GM12872 (cell line): ENCODE data around the gene TENM4.

ENCODE experiments used
- TF ChIP-seq, protein P1 (sequence below): IDR thresholded peaks from 3 replicates; pipeline ENCODE4 v1.5.1; 2011; ENCODE audit warnings: low read depth, mild to moderate bottlenecking, low read length, moderate library complexity; ENCODE audit not compliant: insufficient read depth

The TENM4 gene

GRCh38 chr11:79040348-79040747 lies 400.5 kb downstream of the TENM4 start:
- TF ChIP-seq, protein P1, sequence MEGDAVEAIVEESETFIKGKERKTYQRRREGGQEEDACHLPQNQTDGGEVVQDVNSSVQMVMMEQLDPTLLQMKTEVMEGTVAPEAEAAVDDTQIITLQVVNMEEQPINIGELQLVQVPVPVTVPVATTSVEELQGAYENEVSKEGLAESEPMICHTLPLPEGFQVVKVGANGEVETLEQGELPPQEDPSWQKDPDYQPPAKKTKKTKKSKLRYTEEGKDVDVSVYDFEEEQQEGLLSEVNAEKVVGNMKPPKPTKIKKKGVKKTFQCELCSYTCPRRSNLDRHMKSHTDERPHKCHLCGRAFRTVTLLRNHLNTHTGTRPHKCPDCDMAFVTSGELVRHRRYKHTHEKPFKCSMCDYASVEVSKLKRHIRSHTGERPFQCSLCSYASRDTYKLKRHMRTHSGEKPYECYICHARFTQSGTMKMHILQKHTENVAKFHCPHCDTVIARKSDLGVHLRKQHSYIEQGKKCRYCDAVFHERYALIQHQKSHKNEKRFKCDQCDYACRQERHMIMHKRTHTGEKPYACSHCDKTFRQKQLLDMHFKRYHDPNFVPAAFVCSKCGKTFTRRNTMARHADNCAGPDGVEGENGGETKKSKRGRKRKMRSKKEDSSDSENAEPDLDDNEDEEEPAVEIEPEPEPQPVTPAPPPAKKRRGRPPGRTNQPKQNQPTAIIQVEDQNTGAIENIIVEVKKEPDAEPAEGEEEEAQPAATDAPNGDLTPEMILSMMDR: no peak

DNA sequence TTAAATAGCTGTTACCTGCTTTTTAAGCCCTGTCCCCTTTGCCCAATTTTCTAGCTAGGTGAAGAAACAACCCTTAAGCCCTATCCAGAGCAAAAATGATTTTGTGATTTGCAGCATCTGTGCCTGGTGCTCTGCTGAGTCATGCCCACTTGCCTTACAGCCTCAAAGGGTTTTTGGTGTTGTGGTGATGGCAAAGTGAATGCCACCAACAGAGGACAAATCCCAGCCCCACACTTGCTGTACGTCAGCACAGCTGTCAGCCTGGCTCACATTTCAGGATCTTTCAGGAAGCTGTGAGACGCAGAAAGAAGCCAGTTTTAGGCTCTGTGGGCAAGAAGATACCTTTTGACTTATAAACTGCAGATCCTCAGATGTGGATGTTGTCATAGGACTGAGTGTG lies 401.7 kb downstream of the TENM4 start:
- TF ChIP-seq, protein P1: no peak

GRCh38 chr11:79035881-79036280 lies 404.9 kb downstream of the TENM4 start:
- TF ChIP-seq, protein P1: no peak

GRCh38 chr11:79033833-79034232 lies 407.0 kb downstream of the TENM4 start:
- TF ChIP-seq, protein P1: no peak

GRCh38 chr11:79030448-79030847 lies 410.4 kb downstream of the TENM4 start:
- TF ChIP-seq, protein P1: no peak

DNA sequence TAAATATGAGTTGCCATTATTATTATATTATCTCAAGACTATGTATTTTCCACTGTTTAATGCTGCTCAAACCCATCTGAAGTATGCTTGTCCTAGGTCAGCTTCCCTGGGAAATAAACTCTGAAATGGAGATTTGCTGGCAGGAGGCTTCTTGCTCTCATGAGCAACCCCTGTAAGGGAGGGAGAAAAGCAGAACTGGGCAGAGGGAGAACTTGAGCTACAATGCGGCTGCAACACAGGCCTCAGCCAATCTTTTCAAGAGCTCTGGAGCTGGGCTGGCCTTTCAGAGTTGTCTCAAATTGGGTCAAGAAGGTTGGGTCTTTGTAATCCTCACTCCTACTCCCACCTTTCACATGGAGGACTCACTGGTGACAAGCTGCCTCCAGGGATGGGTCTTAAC lies 412.6 kb downstream of the TENM4 start:
- TF ChIP-seq, protein P1: no peak

- TF ChIP-seq, protein P1: no peak
Measured at GRCh38 chr11:79026803-79027445, 413.9 kb downstream of the TENM4 start.

- TF ChIP-seq, protein P1: no peak
Measured at GRCh38 chr11:79025622-79026021, 415.2 kb downstream of the TENM4 start.
